K562 (cell line): ENCODE measurements around the gene MORC1. TPM values are rescaled to one million over a fixed set of nuclear protein-coding genes. Genes with fewer than 3 reads are reported as not detected.

Experiments
- ATAC-seq: fragments of 200-7000 bp; cut with Tn5 transposase; 3 replicates; pipeline ENCODE4 v1.9.1; 2020; ENCODE audit warnings: moderate library complexity
- BruUV-seq: library from RNA; stranded (reverse); fragments of 400-500 nt; replicated peaks from 2 replicates; lab custom pipeline; 2021; lab: Mats Ljungman, UMichigan
- CTCF ChIA-PET: fragments of 300-600 bp; formaldehyde crosslinking; extraction: SDS; loops from one replicate; lab custom pipeline; 2021; ENCODE audit warnings: low intra/inter-chr PET ratio; lab: Yijun Ruan, JAX
- POLR2A ChIA-PET: fragments of 300-600, 350-650 bp; sonication (Branson Sonifier 250); formaldehyde crosslinking; extraction: SDS; loops from one replicate; lab custom pipeline; 2021; ENCODE audit warnings: antibody characterized with exemption, inconsistent platforms; lab: Yijun Ruan, JAX
- DNase-seq, 4 experiments: peaks; one replicate each; pipeline versions ENCODE4 v3.0.0 to v3.0.0-alpha.2; 2011 to 2018; ENCODE audit warnings: low spot score in 3 of 4, mixed read lengths in 3 of 4; ENCODE audit errors: extremely low read depth in 1 of 4
- FAIRE-seq: peaks from 2 replicates; lab custom pipeline; 2011; peaks lifted over from hg19 to GRCh38; lab: Jason Lieb, UNC
- H2AFZ ChIP-seq: 2 replicates; pipeline ENCODE4 v1.6.0; 2011; ENCODE audit warnings: low read depth, low read length, control low read depth, inconsistent platforms
- H3K27ac ChIP-seq: fragments of 200-600 bp; 3 replicates; pipeline ENCODE4 v1.8.0; 2011; ENCODE audit warnings: low read depth, mild to moderate bottlenecking, control low read depth, inconsistent platforms, low read length, moderate library complexity, mixed read lengths; ENCODE audit errors: extremely low read depth
- H3K27me3 ChIP-seq, 2 experiments: fragments of 300-600 bp in 1 of 2; 2 replicates in 1 of 2; 3 replicates in 1 of 2; pipeline versions ENCODE4 v1.6.0 to v1.8.0; 2011; ENCODE audit warnings: inconsistent platforms in 2 of 2, low read length in 2 of 2, mild to moderate bottlenecking in 1 of 2, mixed read lengths in 1 of 2, moderate library complexity in 1 of 2; ENCODE audit not compliant: control insufficient read depth in 2 of 2, insufficient read depth in 2 of 2
- H3K36me3 ChIP-seq: fragments of 300-600 bp; 3 replicates; pipeline ENCODE4 v1.8.0; 2011; ENCODE audit warnings: mild to moderate bottlenecking, low read length, inconsistent platforms; ENCODE audit not compliant: control insufficient read depth, insufficient read depth
- H3K4me1 ChIP-seq, 2 experiments: fragments of 200-600 bp in 1 of 2; replicated peaks in 1 of 2; 2 replicates in 1 of 2; 3 replicates in 1 of 2; pipeline versions ENCODE4 v1.5.1 to v1.8.0; 2011; ENCODE audit warnings: inconsistent platforms in 2 of 2, low read length in 2 of 2, mild to moderate bottlenecking in 1 of 2, mixed read lengths in 1 of 2, moderate library complexity in 1 of 2; ENCODE audit not compliant: control insufficient read depth in 2 of 2, insufficient read depth in 2 of 2
- H3K4me2 ChIP-seq: 2 replicates; pipeline ENCODE4 v1.6.1; 2011; ENCODE audit warnings: low read length, control low read depth, inconsistent platforms, mixed read lengths; ENCODE audit not compliant: insufficient read depth
- H3K4me3 ChIP-seq: fragments of 200-600 bp; sonication (generic), shearing (Covaris generic); 2 replicates; pipeline ENCODE4 v1.5.1; 2016; ENCODE audit warnings: control low read depth, inconsistent platforms
- H3K79me2 ChIP-seq: fragments of 200-600 bp; 3 replicates; pipeline ENCODE4 v1.8.0; 2011; ENCODE audit warnings: low read length, inconsistent platforms; ENCODE audit not compliant: control insufficient read depth, insufficient read depth
- H3K9ac ChIP-seq, 2 experiments: 2 replicates each; pipeline versions ENCODE4 v1.6.0 to v1.6.1; 2011; ENCODE audit warnings: low read depth in 2 of 2, low read length in 2 of 2, control low read depth in 1 of 2, inconsistent platforms in 1 of 2, mild to moderate bottlenecking in 1 of 2, mixed read lengths in 1 of 2; ENCODE audit not compliant: insufficient read depth in 1 of 2
- H3K9me1 ChIP-seq: one replicate; pipeline ENCODE4 v1.6.0; 2011; ENCODE audit warnings: inconsistent platforms, mild to moderate bottlenecking, low read length, moderate library complexity; ENCODE audit not compliant: control insufficient read depth, insufficient read depth
- H3K9me3 ChIP-seq: replicated peaks from 2 replicates; pipeline ENCODE4 v1.5.1; 2011; ENCODE audit warnings: low read depth, low read length, inconsistent platforms; ENCODE audit not compliant: control insufficient read depth, insufficient read depth
- H4K20me1 ChIP-seq: replicated peaks from 2 replicates; pipeline ENCODE4 v1.6.1; 2011; ENCODE audit warnings: low read length, inconsistent platforms, mixed read lengths; ENCODE audit not compliant: control insufficient read depth, insufficient read depth
- EHMT2 ChIP-seq: fragments of 450-650 bp; IDR thresholded peaks from 2 replicates; pipeline ENCODE4 v1.6.1; 2018; ENCODE audit warnings: antibody characterized with exemption
- ETS2 ChIP-seq: IDR thresholded peaks from 2 replicates; pipeline ENCODE4 v1.6.1; 2016; ENCODE audit warnings: borderline replicate concordance, missing genetic modification characterization, mild to moderate bottlenecking, moderate library complexity, missing compliant biosample characterization; ENCODE audit not compliant: poor library complexity, severe bottlenecking
- MCM2 ChIP-seq: fragments of 450-650 bp; IDR thresholded peaks from 2 replicates; pipeline ENCODE4 v1.6.1; 2017; ENCODE audit warnings: low read depth, mild to moderate bottlenecking
- NFYB ChIP-seq: IDR thresholded peaks from 2 replicates; pipeline ENCODE4 v1.6.1; 2011; ENCODE audit warnings: mild to moderate bottlenecking, moderate library complexity; ENCODE audit not compliant: insufficient read length; ENCODE audit errors: extremely low read depth
- PHB2 ChIP-seq: fragments of 450-650 bp; IDR thresholded peaks from 2 replicates; pipeline ENCODE4 v1.6.1; 2017; ENCODE audit warnings: low read depth
- POLR2A ChIP-seq: fragments of 450-650 bp; conservative IDR thresholded peaks from 2 replicates; pipeline ENCODE4 v1.6.1; 2016
- RBM14 ChIP-seq: fragments of 200-400 bp; formaldehyde crosslinking; IDR thresholded peaks from 2 replicates; pipeline ENCODE4 v1.6.1; 2018; ENCODE audit warnings: low read depth, mild to moderate bottlenecking, low read length, moderate library complexity, borderline replicate concordance; ENCODE audit not compliant: insufficient read depth
- SRF ChIP-seq, 2 experiments: fragments of 250-450, 450-650 bp in 1 of 2; sonication (Bioruptor Pico) in 1 of 2; sonication (generic) in 1 of 2; formaldehyde crosslinking; IDR thresholded peaks; 2 replicates each; pipeline versions ENCODE4 v1.5.0 to v1.5.1; 2020 to 2022; ENCODE audit warnings: mild to moderate bottlenecking in 1 of 2, missing genetic modification reagents in 1 of 2
- TEAD1 ChIP-seq, 2 experiments: fragments of 450-650 bp in 1 of 2; sonication (generic) in 1 of 2; formaldehyde crosslinking; IDR thresholded peaks; 2 replicates each; pipeline versions ENCODE4 v1.4.0 to v1.8.0; 2020 to 2022; ENCODE audit warnings: mild to moderate bottlenecking in 2 of 2, missing genetic modification reagents in 1 of 2
- ZBTB17 ChIP-seq: fragments of 450-650 bp; formaldehyde crosslinking; IDR thresholded peaks from 2 replicates; pipeline ENCODE4 v1.4.0; 2020; ENCODE audit warnings: mild to moderate bottlenecking
- ZBTB9 ChIP-seq: fragments of 450-650 bp; formaldehyde crosslinking; IDR thresholded peaks from 2 replicates; pipeline ENCODE4 v1.4.0; 2020; ENCODE audit warnings: mild to moderate bottlenecking, moderate library complexity
- WGBS: fragments of 100-300 bp; shearing (Covaris generic); methylation state at CpG from one replicate; pipeline ENCODE4 v1.1.6; 2016; ENCODE audit warnings: low coverage, mixed read lengths; ENCODE audit not compliant: insufficient coverage; ENCODE audit errors: missing lambda C conversion rate; 5-methylcytosine and 5-hydroxymethylcytosine counted together
- in situ Hi-C: fragments of 300-500 bp; cut with MboI; formaldehyde crosslinking; loops from 4 replicates; pipeline ENCODE4 v1.15.0; 2018; ENCODE audit warnings: inconsistent platforms, mixed read lengths
- intact Hi-C: fragments of 100-400 bp; cut with micrococcal nuclease; formaldehyde crosslinking; loops from 2 replicates; pipeline ENCODE4 v1.14.2; 2022
- polyA plus RNA-seq, 8 experiments: library from polyadenylated mRNA; depleted of rRNA in 4 of 8; stranded (reverse) in 5 of 8; unstranded in 3 of 8; fragments of >200 nt; fragmentation: Nextera tagmentation in 2 of 8; fragmentation: Illumina TruSeq in 1 of 8; extraction: Ambion mirVana in 2 of 8; extraction: Trizol in 1 of 8; gene quantifications; 2 replicates each; pipeline versions ENCODE4 v1.2.1 to v1.2.3, GENCODE V29; 2011 to 2014; ENCODE audit warnings: inconsistent platforms in 1 of 8, missing spikeins in 1 of 8
- total RNA-seq, 7 experiments: library from RNA; depleted of rRNA in 6 of 7; stranded (reverse); fragments of >200 nt in 6 of 7; fragmentation: Illumina TruSeq in 2 of 7; extraction: Trizol in 2 of 7; gene quantifications; 2 replicates each; pipeline versions ENCODE4 v1.2.1 to v1.2.3, GENCODE V29; 2011 to 2021; ENCODE audit warnings: low replicate concordance in 1 of 7
- TF ChIP-seq, protein P1 (sequence below): sonication (generic); formaldehyde crosslinking; IDR thresholded peaks from 2 replicates; pipeline ENCODE4 v1.8.0; 2022; ENCODE audit warnings: mild to moderate bottlenecking, low read depth, missing genetic modification reagents
- TF ChIP-seq, protein P2 (sequence below): sonication (generic); formaldehyde crosslinking; IDR thresholded peaks from 2 replicates; pipeline ENCODE4 v1.8.0; 2022; ENCODE audit warnings: missing genetic modification reagents, mild to moderate bottlenecking, borderline replicate concordance
- TF ChIP-seq, protein P3 (sequence below), 2 experiments: IDR thresholded peaks in 1 of 2; conservative IDR thresholded peaks in 1 of 2; 2 replicates each; pipeline ENCODE4 v1.6.1; 2016; ENCODE audit warnings: low read depth in 2 of 2, mild to moderate bottlenecking in 1 of 2, missing compliant biosample characterization in 1 of 2, missing genetic modification characterization in 1 of 2, moderate library complexity in 1 of 2

Gene MORC1
- total and polyA plus RNA-seq, 9 of the 15 experiments (the other 6 are each of a cell fraction or from before 2014, with no cell fraction given) = 0.08 to 0.41 (median 0.30) TPM; not detected in 1

- ChIA-PET POLR2A (interaction anchor here (0.9 kb wide), 1 partner anchor 11 kb away, joined by 3 read pairs; no protein-coding TSS in a partner anchor), CTCF (interaction anchor here (0.7 to 1.4 kb wide), 2 partner anchors 32 to 59 kb away, joined by 3 to 5 read pairs; no protein-coding TSS in a partner anchor)
- intact Hi-C loops = loop anchor here (1.0 to 5.0 kb wide), 2 partner anchors 59 to 595 kb away; no protein-coding TSS in a partner anchor
- in situ Hi-C loops = no loop called here
- H3K79me2 ChIP-seq = no peaks in the 10 kb centered on the region
- H4K20me1 ChIP-seq = no peaks in the 10 kb centered on the region
- DNase-seq (peak; percentile 13 to 29 (median 16)), ATAC-seq (peak; percentile 60; the same call in 1 of the 3 replicates), FAIRE-seq (no peak)
- H3K27me3 ChIP-seq = no peaks in the 10 kb centered on the region
- WGBS = 2% methylated on average over 5 of the region's 6 CpGs
- no peak overlapping the region for H3K27ac ChIP-seq
- no TSS peak for BruUV-seq
- no peaks in the 10 kb centered on the region for H3K4me1 ChIP-seq
- H3K9me3 ChIP-seq = no peaks in the 10 kb centered on the region
- no peak overlapping the region for H3K4me3 ChIP-seq
- H3K9ac ChIP-seq = no peak overlapping the region
- no peaks in the 10 kb centered on the region for H3K36me3 ChIP-seq
- no peak overlapping the region for H3K4me2 ChIP-seq
- H3K9me1 ChIP-seq = no peaks in the 10 kb centered on the region
- H2AFZ ChIP-seq = no peak overlapping the region
- TF ChIP-seq NFYB (no peak), SRF (CRISPR knock-in tag; IDR thresholded peaks at IDR 0.05) (no peak), PHB2 (no peak), ZBTB9 (no peak), TEAD1 (CRISPR knock-in tag; IDR thresholded peaks at IDR 0.05) (no peak), POLR2A (no peak), ETS2 (tag) (no peak), EHMT2 (no peak), RBM14 (no peak), MCM2 (no peak), ZBTB17 (CRISPR knock-in tag) (no peak)
- TF ChIP-seq, protein P1, sequence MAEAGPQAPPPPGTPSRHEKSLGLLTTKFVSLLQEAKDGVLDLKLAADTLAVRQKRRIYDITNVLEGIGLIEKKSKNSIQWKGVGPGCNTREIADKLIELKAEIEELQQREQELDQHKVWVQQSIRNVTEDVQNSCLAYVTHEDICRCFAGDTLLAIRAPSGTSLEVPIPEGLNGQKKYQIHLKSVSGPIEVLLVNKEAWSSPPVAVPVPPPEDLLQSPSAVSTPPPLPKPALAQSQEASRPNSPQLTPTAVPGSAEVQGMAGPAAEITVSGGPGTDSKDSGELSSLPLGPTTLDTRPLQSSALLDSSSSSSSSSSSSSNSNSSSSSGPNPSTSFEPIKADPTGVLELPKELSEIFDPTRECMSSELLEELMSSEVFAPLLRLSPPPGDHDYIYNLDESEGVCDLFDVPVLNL (CRISPR knock-in tag) = no peak
- TF ChIP-seq, protein P2, sequence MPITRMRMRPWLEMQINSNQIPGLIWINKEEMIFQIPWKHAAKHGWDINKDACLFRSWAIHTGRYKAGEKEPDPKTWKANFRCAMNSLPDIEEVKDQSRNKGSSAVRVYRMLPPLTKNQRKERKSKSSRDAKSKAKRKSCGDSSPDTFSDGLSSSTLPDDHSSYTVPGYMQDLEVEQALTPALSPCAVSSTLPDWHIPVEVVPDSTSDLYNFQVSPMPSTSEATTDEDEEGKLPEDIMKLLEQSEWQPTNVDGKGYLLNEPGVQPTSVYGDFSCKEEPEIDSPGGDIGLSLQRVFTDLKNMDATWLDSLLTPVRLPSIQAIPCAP (CRISPR knock-in tag) = no peak
- TF ChIP-seq, protein P3, sequence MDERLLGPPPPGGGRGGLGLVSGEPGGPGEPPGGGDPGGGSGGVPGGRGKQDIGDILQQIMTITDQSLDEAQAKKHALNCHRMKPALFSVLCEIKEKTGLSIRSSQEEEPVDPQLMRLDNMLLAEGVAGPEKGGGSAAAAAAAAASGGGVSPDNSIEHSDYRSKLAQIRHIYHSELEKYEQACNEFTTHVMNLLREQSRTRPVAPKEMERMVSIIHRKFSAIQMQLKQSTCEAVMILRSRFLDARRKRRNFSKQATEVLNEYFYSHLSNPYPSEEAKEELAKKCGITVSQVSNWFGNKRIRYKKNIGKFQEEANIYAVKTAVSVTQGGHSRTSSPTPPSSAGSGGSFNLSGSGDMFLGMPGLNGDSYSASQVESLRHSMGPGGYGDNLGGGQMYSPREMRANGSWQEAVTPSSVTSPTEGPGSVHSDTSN (CRISPR knock-in tag; IDR thresholded peaks at IDR 0.05; ENCODE audit: low read depth) = no peak
- TF ChIP-seq, protein P3 (tag; conservative IDR thresholded peaks at IDR 0.05; ENCODE audit: low read depth) = peak; percentile 58; the same call in 1 of the 2 replicates
Observed at GRCh38 chr3:109081746-109082510, 36.0 kb downstream of the MORC1 start.
